Right lobe of liver (tissue), 4 donors: Measurements from ENCODE around the gene CLIP4.

Source experiments
- CTCF ChIP-seq, 4 donors: fragments of 200-600 bp in 3 of 4; fragments of 450-650 bp in 1 of 4; IDR thresholded peaks; one replicate each; pipeline versions ENCODE4 v1.5.1 to v1.8.0; 2016 to 2022; ENCODE audit warnings: antibody characterized with exemption in 4 of 4, mild to moderate bottlenecking in 2 of 4
- POLR2A ChIP-seq: fragments of 450-650 bp; IDR thresholded peaks from one replicate; pipeline ENCODE4 v1.6.1; 2017; ENCODE audit warnings: antibody characterized with exemption, mild to moderate bottlenecking
- donor health status: DM: no; HTN: no; CAD: no.
- donor health status: DM: no; HTN: no; CAD: no.
- donor health status: DM: no; HTN: yes; CAD: no.

DNA sequence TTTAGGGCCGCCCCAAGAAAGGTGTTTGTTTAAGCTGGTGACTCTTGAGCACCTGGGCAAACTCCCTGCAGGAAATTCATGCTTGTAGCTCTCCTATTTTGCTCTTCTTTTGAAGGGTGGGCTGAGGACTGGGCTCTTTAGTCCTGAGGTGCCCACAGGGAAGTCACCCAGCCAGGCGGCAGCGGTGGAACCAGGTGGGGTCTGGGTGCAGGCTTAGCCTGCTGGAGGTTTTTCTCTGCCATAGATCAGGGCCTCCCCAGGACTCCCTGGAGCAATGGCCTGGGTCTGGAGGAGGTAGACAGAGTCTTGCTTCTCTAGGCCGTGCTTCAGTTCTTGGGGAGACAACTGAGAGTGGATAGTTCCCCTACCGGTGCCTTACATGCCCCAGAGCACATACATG, 99.9 kb downstream of the CLIP4 start:
- TF ChIP-seq CTCF (IDR thresholded peaks at IDR 0.05) (no peak), POLR2A (no peak)
